Activated CD4-positive, alpha-beta T cell treated with anti-CD3 and anti-CD28 coated beads for 36 hours (primary cell): ENCODE data around the gene GPR152. TPM values are rescaled to one million over a fixed set of nuclear protein-coding genes. Genes with fewer than 3 reads are reported as not detected.
A peak's percentile ranks its signal among the peaks of the same experiment; 100 is the strongest.
"Not testable (repeated sequence)": the region's sequence is repeated elsewhere in the genome, so short reads cannot be mapped to it uniquely, and the experiment has no call there.

ENCODE experiments used
- ATAC-seq: fragments of 200-7000 bp; cut with Tn5 transposase; one replicate; pipeline ENCODE4 v1.10.0; 2021; ENCODE audit warnings: mild to moderate bottlenecking, moderate library complexity
- CTCF ChIA-PET: fragments of 350-600 bp; sonication (Branson Sonifier 250); formaldehyde crosslinking; loops from one replicate; lab custom pipeline; 2021; ENCODE audit warnings: antibody characterized with exemption; lab: Charles Lee
- POLR2A ChIA-PET: fragments of 350-600 bp; sonication (Branson Sonifier 250); formaldehyde crosslinking; loops from one replicate; lab custom pipeline; 2021; ENCODE audit warnings: antibody characterized with exemption, inconsistent platforms; lab: Charles Lee
- DNase-seq: peaks from one replicate; pipeline ENCODE4 v3.0.0-alpha.2; 2020
- H3K27ac Mint-ChIP-seq: one replicate; pipeline ENCODE4 v1.8.0; 2021; ENCODE audit warnings: mixed read lengths
- H3K27me3 Mint-ChIP-seq: one replicate; pipeline ENCODE4 v1.8.0; 2021; ENCODE audit warnings: mixed read lengths
- H3K36me3 Mint-ChIP-seq: one replicate; pipeline ENCODE4 v1.8.0; 2021; ENCODE audit warnings: low read depth, mixed read lengths
- H3K4me1 Mint-ChIP-seq: one replicate; pipeline ENCODE4 v1.8.0; 2021; ENCODE audit warnings: mixed read lengths
- H3K4me3 Mint-ChIP-seq: one replicate; pipeline ENCODE4 v1.8.0; 2021; ENCODE audit warnings: mild to moderate bottlenecking, moderate library complexity, mixed read lengths
- H3K9me3 Mint-ChIP-seq: one replicate; pipeline ENCODE4 v1.8.0; 2021; ENCODE audit warnings: low read depth, mixed read lengths
- intact Hi-C, 2 experiments: fragments of 100-400 bp; cut with DNase I in 1 of 2; cut with micrococcal nuclease in 1 of 2; formaldehyde crosslinking; loops; one replicate each; pipeline versions ENCODE4 v1.14.2 to v1.15.1; 2022 to 2024; cut with DNase I, micrococcal nuclease
- total RNA-seq, 2 experiments: library from RNA; stranded (reverse); gene quantifications; one replicate each; pipeline ENCODE4 v1.2.3, GENCODE V29; 2021

GPR152 gene
- total RNA-seq, 2 experiments from 2014 or later, result not detected

DNA sequence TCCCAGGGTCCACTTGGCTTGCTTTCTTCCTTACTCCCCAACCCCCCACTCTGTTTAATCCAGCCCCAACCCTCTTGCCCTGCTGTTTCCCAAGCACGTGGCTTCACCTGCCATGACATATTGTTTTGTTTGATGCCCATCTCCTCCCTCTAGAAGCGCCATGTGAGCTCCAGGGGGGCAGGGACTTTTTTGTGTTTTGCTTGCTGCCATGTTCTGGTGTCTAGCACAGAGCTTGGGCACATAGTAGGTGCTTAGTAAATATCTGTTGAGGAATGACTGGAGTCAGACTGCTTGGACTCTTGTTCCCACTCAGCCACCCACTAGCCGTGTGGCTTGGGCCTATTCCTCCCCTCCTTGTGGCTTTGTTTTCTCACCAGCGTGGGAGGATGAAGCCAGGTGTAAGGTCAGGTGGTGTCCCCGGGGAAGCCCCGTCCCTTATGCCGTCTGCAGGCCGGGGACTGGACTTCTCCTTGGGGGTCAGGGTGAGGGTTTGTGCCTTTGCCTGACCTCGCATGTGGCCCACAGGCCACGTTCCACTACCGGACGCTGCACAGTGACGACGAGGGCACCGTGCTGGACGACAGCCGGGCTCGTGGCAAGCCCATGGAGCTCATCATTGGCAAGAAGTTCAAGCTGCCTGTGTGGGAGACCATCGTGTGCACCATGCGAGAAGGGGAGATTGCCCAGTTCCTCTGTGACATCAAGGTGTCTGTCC lies 34.1 kb upstream of the GPR152 start:
- ChIA-PET CTCF (interaction anchor here (0.6 to 1.9 kb wide), 4 partner anchors 19 to 135 kb away, joined by 3 to 11 read pairs (median 4); partner anchors contain the start of gene PPP1CA), POLR2A (interaction anchor here (2.5 kb wide), 1 partner anchor 49 kb away, joined by 6 read pairs; the partner anchor contains the start of gene PTPRCAP)
- Mint-ChIP-seq H3K27ac (peak overlapping the region; percentile 100), H3K36me3 (peaks cover 68% of the 10 kb centered on the region), H3K9me3 (peaks cover 2% of the 10 kb centered on the region), H3K4me3 (peak overlapping the region; percentile 86), H3K4me1 (peaks cover 68% of the 10 kb centered on the region), H3K27me3 (no peaks in the 10 kb centered on the region)
- no peak for ATAC-seq
- intact Hi-C loops, result loop anchor here (1.0 to 10.0 kb wide), 6 partner anchors 20 to 852 kb away; partner anchors contain the start of genes PPP1CA (in 2 of the 2), ANKRD13D (in 1 of the 2), RBM4 (in 1 of the 2) and TBC1D10C (in 1 of the 2)
- peak; percentile 79 for DNase-seq

DNA sequence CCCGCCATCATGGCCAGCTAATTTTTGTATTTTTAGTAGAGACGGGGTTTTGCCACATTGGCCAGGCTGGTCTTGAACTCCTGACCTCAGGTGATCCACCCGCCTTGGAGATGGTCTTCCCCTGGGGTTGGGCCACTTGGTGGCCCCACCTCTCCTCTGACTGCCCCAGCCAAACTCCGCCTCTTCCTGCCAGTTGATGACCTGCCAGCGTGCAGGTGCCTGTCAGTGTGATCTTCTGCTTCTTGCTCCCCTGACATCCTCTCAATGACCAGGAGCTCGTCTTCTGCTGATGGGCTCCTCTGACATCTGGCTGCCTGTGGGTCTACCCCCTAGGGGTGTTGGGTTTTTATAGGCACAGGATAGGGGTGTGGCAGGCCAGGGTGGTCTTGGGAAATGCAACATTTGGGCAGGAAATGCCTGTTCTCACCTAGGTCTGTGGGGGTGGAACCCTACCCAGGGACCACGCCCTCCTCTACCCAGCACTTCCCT lies 33.4 kb upstream of the GPR152 start:
- intact Hi-C loops, result loop anchor here (2.0 to 10.0 kb wide), 6 partner anchors 19 to 851 kb away; partner anchors contain the start of genes ANKRD13D (in 1 of the 2), PITPNM1 (in 1 of the 2), PPP1CA (in 1 of the 2) and PTPRCAP (in 1 of the 2)
- H3K9me3 Mint-ChIP-seq, H3K27me3 Mint-ChIP-seq: not testable (repeated sequence)
- DNase-seq, result peak; percentile 87
- peaks cover 66% of the 10 kb centered on the region for H3K4me1 Mint-ChIP-seq
- H3K27ac Mint-ChIP-seq, result peak overlapping the region; percentile 100
- CTCF ChIA-PET, result interaction anchor here (0.6 to 0.7 kb wide), 2 partner anchors 71 to 134 kb away, joined by 3 to 4 read pairs; no protein-coding TSS in a partner anchor
- peak overlapping the region; percentile 86 for H3K4me3 Mint-ChIP-seq
- peak; percentile 11 for ATAC-seq
- peaks cover 65% of the 10 kb centered on the region for H3K36me3 Mint-ChIP-seq
- POLR2A ChIA-PET, result interaction anchor here (2.5 kb wide), 1 partner anchor 49 kb away, joined by 6 read pairs; the partner anchor contains the start of gene PTPRCAP

DNA sequence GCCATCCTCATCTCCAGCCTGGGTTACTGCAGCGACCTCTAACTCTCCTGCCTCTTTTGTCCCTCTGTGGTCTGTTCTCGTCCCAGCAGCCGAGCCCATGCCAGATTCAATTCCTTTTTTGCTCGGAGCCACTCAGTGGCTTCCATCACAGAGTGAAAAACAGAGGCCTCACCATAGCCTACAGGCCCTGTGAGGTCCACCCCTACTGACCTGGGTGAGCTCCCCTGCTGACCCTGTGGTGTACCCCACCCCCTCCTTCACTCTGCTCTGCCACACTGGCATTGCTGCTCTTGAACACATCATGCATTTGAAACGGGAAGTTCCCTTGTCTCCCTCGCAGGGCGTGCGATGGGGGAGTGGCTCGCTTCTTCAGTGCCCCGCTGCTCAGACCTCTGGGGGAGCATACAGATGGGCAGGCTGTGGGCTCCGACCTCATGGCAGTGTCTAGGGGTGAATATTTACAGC lies 32.4 kb upstream of the GPR152 start:
- intact Hi-C loops, result loop anchor here (1.0 to 10.0 kb wide), 9 partner anchors 16 to 850 kb away; partner anchors contain the start of genes ANKRD13D (in 1 of the 2), GRK2 (in 1 of the 2), PITPNM1 (in 1 of the 2) and PPP1CA (in 1 of the 2)
- ATAC-seq (peak; percentile 8), DNase-seq (peak; percentile 89)
- peaks cover 57% of the 10 kb centered on the region for H3K36me3 Mint-ChIP-seq
- peaks cover 2% of the 10 kb centered on the region for H3K9me3 Mint-ChIP-seq
- CTCF ChIA-PET, result interaction anchor here (0.6 kb wide), 2 partner anchors 37 to 85 kb away, joined by 3 read pairs; no protein-coding TSS in a partner anchor
- peaks cover 65% of the 10 kb centered on the region for H3K4me1 Mint-ChIP-seq
- peak overlapping the region; percentile 86 for H3K4me3 Mint-ChIP-seq
- H3K27ac Mint-ChIP-seq, result peak overlapping the region; percentile 99
- H3K27me3 Mint-ChIP-seq, result no peaks in the 10 kb centered on the region
- POLR2A ChIA-PET, result interaction anchor here (1.5 kb wide), 1 partner anchor 16 kb away, joined by 3 read pairs; the partner anchor contains the start of gene TMEM134

DNA sequence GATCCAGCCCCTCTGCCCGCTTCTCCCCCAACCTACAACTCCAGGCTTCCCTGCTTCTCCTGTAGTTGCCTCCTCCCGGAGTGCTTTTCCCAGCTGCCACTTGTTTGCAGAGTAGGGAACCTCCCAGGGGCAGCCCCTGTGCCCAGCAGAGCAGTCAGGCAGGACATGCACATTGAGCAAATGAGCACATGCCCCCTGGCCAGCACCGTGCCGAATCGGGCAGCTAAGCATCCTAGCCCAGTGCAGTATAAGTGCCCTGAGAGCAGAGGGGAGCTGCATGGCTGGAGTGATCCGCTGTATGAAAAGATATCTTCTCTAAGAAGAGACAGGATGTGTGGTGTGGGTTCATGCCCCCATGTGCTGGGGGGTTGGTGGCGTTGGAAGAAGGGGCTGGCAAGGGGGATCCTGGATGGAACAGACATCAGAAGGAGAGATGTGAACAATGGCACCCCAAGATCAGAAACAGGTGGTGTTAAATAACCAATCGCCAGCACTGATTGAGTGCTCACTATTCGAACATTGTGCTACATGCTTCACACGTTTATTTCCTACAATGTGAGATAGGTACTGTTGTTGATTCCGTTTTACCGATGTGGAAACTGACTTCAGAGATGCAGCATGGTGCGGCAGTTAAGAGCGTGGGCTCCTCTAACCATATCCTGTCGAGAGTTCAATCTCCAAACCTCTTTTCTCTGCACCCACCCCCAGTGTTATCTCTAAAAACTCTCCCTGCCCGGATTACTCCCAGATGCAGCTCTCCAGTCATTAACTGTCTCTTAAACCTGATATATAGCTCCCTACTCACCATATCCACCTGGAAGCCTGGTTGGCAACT lies 31.5 kb upstream of the GPR152 start:
- intact Hi-C loops, result loop anchor here (1.0 to 10.0 kb wide), 14 partner anchors 15 to 849 kb away; partner anchors contain the start of genes CDK2AP2 (in 1 of the 2), GRK2 (in 1 of the 2), PITPNM1 (in 1 of the 2) and POLD4 (in 1 of the 2)
- H3K36me3 Mint-ChIP-seq, result peaks cover 52% of the 10 kb centered on the region
- peak; percentile 74 for DNase-seq
- peaks cover 2% of the 10 kb centered on the region for H3K9me3 Mint-ChIP-seq
- H3K27ac Mint-ChIP-seq, result peak overlapping the region; percentile 99
- ChIA-PET CTCF (interaction anchor here (0.6 kb wide), 2 partner anchors 38 to 84 kb away, joined by 3 read pairs; no protein-coding TSS in a partner anchor), POLR2A (interaction anchor here (0.6 to 1.5 kb wide), 3 partner anchors 15 to 1024 kb away, joined by 3 to 4 read pairs (median 3); partner anchors contain the start of gene TMEM134)
- H3K4me1 Mint-ChIP-seq, result peaks cover 60% of the 10 kb centered on the region
- no peaks in the 10 kb centered on the region for H3K27me3 Mint-ChIP-seq
- peak; percentile 17 for ATAC-seq
- H3K4me3 Mint-ChIP-seq, result peak overlapping the region; percentile 86

DNA sequence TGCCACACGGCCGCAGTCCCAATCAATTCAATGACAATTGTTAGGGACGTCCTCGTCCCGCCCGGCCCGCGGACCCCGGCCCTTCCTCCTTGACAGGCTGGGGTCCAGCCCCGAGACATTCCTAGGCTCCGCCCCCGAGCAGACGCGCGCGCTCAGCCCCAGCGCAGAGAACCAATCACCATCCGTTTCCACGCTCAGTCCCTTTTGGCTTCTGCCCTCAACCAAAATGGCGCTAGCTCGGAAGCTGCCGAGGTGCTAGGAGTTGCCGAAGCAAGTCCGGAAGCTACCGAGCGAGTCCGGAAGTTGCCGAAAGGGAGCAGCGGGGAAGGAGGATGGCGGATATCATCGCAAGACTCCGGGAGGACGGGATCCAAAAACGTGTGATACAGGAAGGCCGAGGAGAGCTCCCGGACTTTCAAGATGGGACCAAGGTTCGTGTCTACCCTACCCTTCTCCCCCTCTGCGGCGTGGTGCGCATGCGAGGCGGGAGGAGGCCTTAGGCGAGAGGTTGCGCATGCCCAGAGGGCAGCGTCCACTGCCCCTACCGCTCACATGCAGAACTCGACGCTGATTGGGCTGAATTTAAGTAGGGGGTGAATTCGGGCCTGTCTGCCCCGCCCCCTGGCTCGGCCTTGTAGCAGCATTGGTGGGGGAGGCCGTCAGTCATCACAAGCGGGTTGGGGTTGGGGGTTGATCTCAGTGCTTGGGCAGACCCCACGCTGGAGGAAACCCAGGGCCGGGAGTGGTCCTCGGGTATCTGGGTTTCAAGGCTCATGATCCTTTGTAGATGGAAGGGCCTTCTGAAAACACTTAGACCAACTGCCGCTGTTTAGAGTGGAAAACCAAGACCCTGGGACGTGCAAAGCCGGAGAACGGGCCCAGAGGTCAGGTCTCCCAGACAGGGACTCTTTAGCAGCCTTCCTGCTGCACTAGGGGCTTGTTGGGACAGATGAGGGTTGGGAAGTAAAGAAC lies 30.6 kb upstream of the GPR152 start, which contains the start of gene AIP:
Gene AIP (plus strand): TSS at position 200 of the 972 bp plus-strand sequence. CDS start 133 bp downstream, at position 333.
- H3K27me3 Mint-ChIP-seq, result no peaks in the 10 kb centered on the region

DNA sequence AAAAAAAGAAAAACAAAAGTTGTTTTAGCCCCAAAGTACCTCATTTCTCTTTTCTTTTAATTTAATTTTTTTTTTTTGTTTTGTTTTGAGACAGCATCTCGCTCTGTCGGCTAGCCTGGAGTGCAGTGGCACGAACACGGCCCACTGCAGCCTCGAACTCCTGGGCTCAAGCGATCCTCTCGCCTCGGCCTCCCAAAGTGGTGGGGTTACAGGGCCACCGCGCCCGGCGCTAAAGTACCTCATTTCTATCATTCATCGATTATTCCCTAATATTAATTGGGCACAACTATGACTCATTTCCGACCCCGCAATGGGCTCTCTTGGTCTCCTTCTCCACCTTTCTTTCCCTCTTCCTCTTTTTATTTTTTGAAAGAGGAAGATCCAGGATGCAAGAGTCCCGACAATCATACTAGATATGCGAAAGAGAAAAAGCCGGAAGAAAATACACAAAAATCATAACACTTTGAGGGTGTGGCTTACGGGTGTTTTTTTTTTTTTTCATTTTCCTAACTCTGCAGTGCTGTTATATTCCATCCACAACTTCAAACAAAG lies 29.8 kb upstream of the GPR152 start:
- peak overlapping the region; percentile 99 for H3K27ac Mint-ChIP-seq
- POLR2A ChIA-PET, result interaction anchor here (0.7 kb wide), 1 partner anchor 12 kb away, joined by 4 read pairs; no protein-coding TSS in a partner anchor
- CTCF ChIA-PET, result interaction anchor here (0.7 to 1.2 kb wide), 6 partner anchors 10 to 315 kb away, joined by 3 to 5 read pairs (median 4); partner anchors contain the start of genes CDK2AP2 and TBC1D10C
- ATAC-seq (no peak), DNase-seq (no peak)
- peak overlapping the region; percentile 86 for H3K4me3 Mint-ChIP-seq
- peaks cover 43% of the 10 kb centered on the region for H3K4me1 Mint-ChIP-seq
- H3K9me3 Mint-ChIP-seq, result no peaks in the 10 kb centered on the region
- intact Hi-C loops, result loop anchor here in 1 of 2 experiments (1.0 to 10.0 kb wide), 3 partner anchors 13 to 848 kb away; partner anchors contain the start of genes GRK2, RBM4 and TMEM134
- H3K36me3 Mint-ChIP-seq, result peaks cover 35% of the 10 kb centered on the region
- H3K27me3 Mint-ChIP-seq, result no peaks in the 10 kb centered on the region

More for the DNA sequence above, 30.6 kb upstream of the GPR152 start, which contains the start of gene AIP:
- Mint-ChIP-seq H3K4me1 (peaks cover 50% of the 10 kb centered on the region), H3K27ac (peak within 1 kb of the TSS; percentile 99), H3K9me3 (peaks cover 2% of the 10 kb centered on the region), H3K4me3 (peak within 1 kb of the TSS; percentile 86), H3K36me3 (peaks cover 43% of the 10 kb centered on the region)
- intact Hi-C loops, result loop anchor here (1.0 to 10.0 kb wide), 11 partner anchors 14 to 848 kb away; partner anchors contain the start of genes CDK2AP2 (in 1 of the 2), GRK2 (in 1 of the 2), POLD4 (in 1 of the 2) and PPP1CA (in 1 of the 2)
- peak; percentile 72 for ATAC-seq
- POLR2A ChIA-PET, result no interaction called here
- peak; percentile 99 for DNase-seq
- CTCF ChIA-PET, result interaction anchor here (0.6 to 1.2 kb wide), 5 partner anchors 10 to 127 kb away, joined by 3 to 5 read pairs (median 3); partner anchors contain the start of gene CDK2AP2

DNA sequence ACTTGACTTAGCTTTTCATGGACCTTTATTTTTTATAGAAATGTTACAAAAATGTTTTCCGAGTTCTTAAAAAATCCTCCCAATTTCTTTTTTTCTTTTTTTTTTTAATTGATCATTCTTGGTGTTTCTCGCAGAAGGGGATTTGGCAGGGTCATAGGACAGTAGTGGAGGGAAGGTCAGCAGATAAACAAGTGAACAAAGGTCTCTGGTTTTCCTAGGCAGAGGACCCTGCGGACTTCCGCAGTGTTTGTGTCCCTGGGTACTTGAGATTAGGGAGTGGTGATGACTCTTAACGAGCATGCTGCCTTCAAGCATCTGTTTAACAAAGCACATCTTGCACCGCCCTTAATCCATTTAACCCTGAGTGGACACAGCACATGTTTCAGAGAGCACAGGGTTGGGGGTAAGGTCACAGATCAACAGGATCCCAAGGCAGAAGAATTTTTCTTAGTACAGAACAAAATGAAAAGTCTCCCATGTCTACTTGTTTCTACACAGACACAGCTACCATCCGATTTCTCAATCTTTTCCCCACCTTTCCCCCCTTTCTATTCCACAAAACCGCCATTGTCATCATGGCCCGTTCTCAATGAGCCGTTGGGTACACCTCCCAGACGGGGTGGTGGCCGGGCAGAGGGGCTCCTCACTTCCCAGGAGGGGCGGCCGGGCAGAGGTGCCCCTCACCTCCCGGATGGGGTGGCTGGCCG lies 25.0 kb upstream of the GPR152 start:
- H3K27ac Mint-ChIP-seq, intact Hi-C loops, H3K4me1 Mint-ChIP-seq, H3K4me3 Mint-ChIP-seq, H3K36me3 Mint-ChIP-seq, ATAC-seq, H3K27me3 Mint-ChIP-seq, POLR2A ChIA-PET, DNase-seq, H3K9me3 Mint-ChIP-seq: not testable (repeated sequence)
- CTCF ChIA-PET, result interaction anchor here (0.6 kb wide), 2 partner anchors 59 to 503 kb away, joined by 3 read pairs; no protein-coding TSS in a partner anchor

DNA sequence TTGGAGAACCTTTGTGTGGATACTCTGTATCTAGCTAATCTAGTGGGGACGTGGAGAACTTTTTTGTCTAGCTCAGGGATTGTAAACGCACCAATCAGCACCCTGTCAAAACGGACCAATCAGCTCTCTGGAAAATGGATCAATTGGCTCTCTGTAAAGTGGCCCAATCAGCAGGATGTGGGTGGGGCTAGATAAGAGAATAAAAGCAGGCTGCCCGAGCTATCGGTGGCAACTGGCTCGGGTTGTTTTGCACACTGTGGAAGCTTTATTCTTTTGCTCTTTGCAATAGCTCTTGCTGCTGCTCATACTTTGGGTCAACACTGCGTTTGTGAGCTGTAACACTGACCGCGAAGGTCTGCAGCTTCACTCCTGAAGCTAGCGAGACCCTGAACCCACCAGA lies 24.2 kb upstream of the GPR152 start:
- intact Hi-C loops, H3K36me3 Mint-ChIP-seq, H3K9me3 Mint-ChIP-seq, H3K27me3 Mint-ChIP-seq, H3K4me1 Mint-ChIP-seq, ATAC-seq, DNase-seq, POLR2A ChIA-PET, H3K27ac Mint-ChIP-seq, H3K4me3 Mint-ChIP-seq: not testable (repeated sequence)
- CTCF ChIA-PET, result interaction anchor here (0.6 kb wide), 2 partner anchors 58 to 504 kb away, joined by 3 read pairs; no protein-coding TSS in a partner anchor
